Ovary (tissue), 3 donors: ENCODE results near the gene FAT2.

ENCODE experiments used
- CTCF ChIP-seq, 3 donors: fragments of 450-650 bp in 2 of 3; fragments of 200-600 bp in 1 of 3; IDR thresholded peaks; one replicate each; pipeline versions ENCODE4 v1.5.1 to v1.8.0; 2016 to 2022; ENCODE audit warnings: antibody characterized with exemption in 3 of 3, mild to moderate bottlenecking in 1 of 3
- EP300 ChIP-seq: sonication (generic); formaldehyde crosslinking; IDR thresholded peaks from one replicate; pipeline ENCODE4 v1.6.1; 2017; ENCODE audit warnings: antibody characterized with exemption
- POLR2A ChIP-seq: fragments of 450-650 bp; IDR thresholded peaks from one replicate; pipeline ENCODE4 v1.6.1; 2017; ENCODE audit warnings: antibody characterized with exemption, mild to moderate bottlenecking, moderate library complexity
- donor health status: DM: no; HTN: no; CAD: no.

- TF ChIP-seq POLR2A (no peak), CTCF (IDR thresholded peaks at IDR 0.05) (no peak), EP300 (no peak)
These were observed 33.2 kb downstream of the FAT2 start for GRCh38 chr5:151557951-151558350.
